OCI-LY7 (cell line): ENCODE results near the gene ZNF358. TPM values are rescaled to one million over a fixed set of nuclear protein-coding genes. Genes with fewer than 3 reads are reported as not detected.

Source experiments
- BruUV-seq: library from RNA; stranded (reverse); fragments of 400-500 nt; replicated peaks from 2 replicates; lab custom pipeline; 2021; lab: Mats Ljungman, UMichigan
- CTCF ChIA-PET: fragments of 300-600 bp; sonication (Branson Sonifier 250); formaldehyde crosslinking; loops from one replicate; lab custom pipeline; 2022; ENCODE audit warnings: antibody characterized with exemption; ENCODE audit not compliant: unreplicated experiment; lab: Charles Lee
- POLR2A ChIA-PET: fragments of 300-600 bp; sonication (Branson Sonifier 250); formaldehyde crosslinking; loops from one replicate; lab custom pipeline; 2022; ENCODE audit warnings: antibody characterized with exemption; lab: Charles Lee
- DNase-seq: peaks from one replicate; pipeline ENCODE4 v3.0.0-alpha.2; 2015; ENCODE audit warnings: low spot score
- H2AFZ ChIP-seq: fragments of 200-600 bp; sonication (generic), shearing (Covaris generic); 2 replicates; pipeline ENCODE4 v1.6.1; 2014; ENCODE audit warnings: mild to moderate bottlenecking, antibody characterized with exemption, low read length, moderate library complexity
- H3K27ac ChIP-seq: fragments of 200-600 bp; sonication (generic); 2 replicates; pipeline ENCODE4 v1.5.1; 2014; ENCODE audit warnings: mixed run types, low read depth, mild to moderate bottlenecking, moderate library complexity, low read length, inconsistent platforms; ENCODE audit not compliant: poor library complexity, severe bottlenecking
- H3K36me3 ChIP-seq: fragments of 200-600 bp; sonication (generic); 2 replicates; pipeline ENCODE4 v1.6.1; 2014; ENCODE audit warnings: mild to moderate bottlenecking, antibody characterized with exemption, low read length, moderate library complexity, mixed read lengths; ENCODE audit not compliant: insufficient read depth
- H3K4me1 ChIP-seq: fragments of 200-600 bp; sonication (generic); 2 replicates; pipeline ENCODE4 v1.5.1; 2014; ENCODE audit warnings: mild to moderate bottlenecking, low read length; ENCODE audit not compliant: insufficient read depth, poor library complexity, severe bottlenecking
- H3K4me2 ChIP-seq: fragments of 200-600 bp; sonication (generic); 2 replicates; pipeline ENCODE4 v1.6.1; 2014; ENCODE audit warnings: mild to moderate bottlenecking, low read length
- H3K4me3 ChIP-seq: fragments of 200-600 bp; sonication (generic); 2 replicates; pipeline ENCODE4 v1.5.1; 2014; ENCODE audit warnings: mild to moderate bottlenecking, low read depth, low read length; ENCODE audit not compliant: poor library complexity, severe bottlenecking
- H3K79me2 ChIP-seq: fragments of 200-600 bp; sonication (generic); 2 replicates; pipeline ENCODE4 v1.6.1; 2016; ENCODE audit warnings: low read depth, mild to moderate bottlenecking, low read length, moderate library complexity, mixed read lengths; ENCODE audit not compliant: insufficient read depth
- H3K9me2 ChIP-seq: fragments of 200-600 bp; sonication (generic); 2 replicates; pipeline ENCODE4 v1.6.1; 2016; ENCODE audit warnings: mild to moderate bottlenecking, low read length, mixed read lengths; ENCODE audit not compliant: insufficient read depth
- H3K9me3 ChIP-seq: fragments of 200-600 bp; sonication (generic); 2 replicates; pipeline ENCODE4 v1.6.1; 2014; ENCODE audit warnings: mild to moderate bottlenecking, mixed run types, low read length, mixed read lengths
- H4K20me1 ChIP-seq: fragments of 200-600 bp; sonication (generic); 2 replicates; pipeline ENCODE4 v1.6.1; 2014; ENCODE audit warnings: mild to moderate bottlenecking, antibody characterized with exemption, low read length, moderate library complexity, mixed read lengths; ENCODE audit not compliant: insufficient read depth
- CTCF ChIP-seq: fragments of 200-600 bp; sonication (generic); conservative IDR thresholded peaks from 2 replicates; pipeline ENCODE4 v1.5.1; 2014; ENCODE audit warnings: mild to moderate bottlenecking, antibody characterized with exemption, low read length, moderate library complexity, mixed read lengths
- EZH2phosphoT487 ChIP-seq: fragments of 200-600 bp; sonication (generic); IDR thresholded peaks from 2 replicates; pipeline ENCODE4 v1.6.1; 2018; ENCODE audit warnings: low read depth, borderline replicate concordance, mild to moderate bottlenecking, mixed run types, antibody characterized with exemption, low read length, moderate library complexity, mixed read lengths
- intact Hi-C: fragments of 100-400 bp; cut with micrococcal nuclease; formaldehyde crosslinking; loops from one replicate; pipeline ENCODE4 v1.10.0; 2022; ENCODE audit not compliant: unreplicated experiment
- total RNA-seq, 2 experiments: library from RNA; depleted of rRNA in 1 of 2; stranded (reverse); fragments of >200 nt in 1 of 2; shearing (Covaris generic) in 1 of 2; gene quantifications; 2 replicates each; pipeline ENCODE4 v1.2.3, GENCODE V29; 2014 to 2022

ZNF358 gene
- total RNA-seq, 2 experiments from 2014 or later, result not detected

- ChIA-PET CTCF (no interaction called here), POLR2A (no interaction called here)
Measured at GRCh38 chr19:7549429-7550148, 33.7 kb downstream of the ZNF358 start.

GRCh38 chr19:7550169-7550770 lies 34.4 kb downstream of the ZNF358 start:
- H3K27ac ChIP-seq, result no peak overlapping the region
- H2AFZ ChIP-seq, result no peak overlapping the region
- DNase-seq, result no peak
- ChIA-PET CTCF (no interaction called here), POLR2A (no interaction called here)
- intact Hi-C loops, result no loop called here
- BruUV-seq, result no TSS peak
- peaks cover 3% of the 10 kb centered on the region for H3K4me1 ChIP-seq
- H4K20me1 ChIP-seq, result no peaks in the 10 kb centered on the region
- H3K36me3 ChIP-seq, result peaks cover 26% of the 10 kb centered on the region
- no peaks in the 10 kb centered on the region for H3K9me3 ChIP-seq
- no peak overlapping the region for H3K4me2 ChIP-seq
- H3K4me3 ChIP-seq, result no peak overlapping the region
- no peak for TF ChIP-seq EZH2phosphoT487
- TF ChIP-seq CTCF, result no peak
- no peaks in the 10 kb centered on the region for H3K9me2 ChIP-seq
- H3K79me2 ChIP-seq, result no peaks in the 10 kb centered on the region

More at GRCh38 chr19:7549429-7550148, 33.7 kb downstream of the ZNF358 start:
- Histone ChIP-seq H2AFZ (no peak overlapping the region), H3K79me2 (no peaks in the 10 kb centered on the region), H3K9me3 (no peaks in the 10 kb centered on the region), H3K4me3 (no peak overlapping the region), H3K9me2 (no peaks in the 10 kb centered on the region), H3K4me1 (peaks cover 4% of the 10 kb centered on the region), H4K20me1 (no peaks in the 10 kb centered on the region), H3K27ac (no peak overlapping the region), H3K36me3 (peaks cover 19% of the 10 kb centered on the region), H3K4me2 (no peak overlapping the region)
- intact Hi-C loops, result no loop called here
- DNase-seq, result no peak
- BruUV-seq, result no TSS peak
- TF ChIP-seq EZH2phosphoT487 (no peak), CTCF (no peak)
